TTC549 (cell line): ENCODE data around the gene INMT.

Experiments used
- FAIRE-seq: peaks from 2 replicates; lab custom pipeline; 2012; peaks lifted over from hg19 to GRCh38; lab: Jason Lieb, UNC

Gene INMT

GRCh38 chr7:30788640-30789333 is 36.9 kb downstream of the INMT start:
- FAIRE-seq: no peak

DNA sequence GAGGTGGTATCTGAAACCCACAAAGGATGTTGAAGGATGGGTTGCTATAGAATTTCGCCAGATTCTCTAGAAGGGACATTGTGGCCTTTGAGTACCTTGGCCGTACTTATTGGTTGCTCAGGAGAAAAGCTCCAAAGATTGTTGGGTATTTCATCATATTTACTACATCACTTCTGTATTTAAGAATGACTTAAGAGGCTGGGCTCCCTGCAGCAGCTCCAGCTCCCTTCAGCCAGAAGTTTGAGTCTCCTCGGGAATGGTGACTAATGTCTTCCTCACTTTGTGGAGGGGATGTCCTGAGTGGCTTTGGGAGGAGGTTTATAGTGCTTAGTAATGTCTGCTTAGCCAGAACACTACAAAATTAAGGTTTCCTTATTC is 37.4 kb downstream of the INMT start:
- FAIRE-seq: no peak

DNA sequence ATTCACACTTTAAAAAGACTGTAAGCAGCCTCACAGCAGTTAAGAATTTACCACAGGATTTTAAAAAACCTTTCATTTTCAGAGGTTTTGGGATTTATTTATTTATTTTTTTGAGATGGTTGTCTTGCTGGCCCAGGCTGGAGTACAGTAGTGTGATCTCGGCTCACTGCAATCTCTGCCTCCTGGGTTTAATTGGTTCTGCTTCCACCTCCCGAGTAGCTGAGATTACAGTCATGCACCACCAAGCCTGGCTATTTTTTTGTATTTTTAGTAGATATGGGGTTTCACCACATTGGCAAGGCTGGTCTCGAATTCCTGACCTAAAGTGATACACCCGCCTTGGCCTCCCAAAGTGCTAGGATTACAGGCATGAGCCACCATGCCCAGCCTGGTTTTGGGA is 38.4 kb downstream of the INMT start:
- no peak for FAIRE-seq

DNA sequence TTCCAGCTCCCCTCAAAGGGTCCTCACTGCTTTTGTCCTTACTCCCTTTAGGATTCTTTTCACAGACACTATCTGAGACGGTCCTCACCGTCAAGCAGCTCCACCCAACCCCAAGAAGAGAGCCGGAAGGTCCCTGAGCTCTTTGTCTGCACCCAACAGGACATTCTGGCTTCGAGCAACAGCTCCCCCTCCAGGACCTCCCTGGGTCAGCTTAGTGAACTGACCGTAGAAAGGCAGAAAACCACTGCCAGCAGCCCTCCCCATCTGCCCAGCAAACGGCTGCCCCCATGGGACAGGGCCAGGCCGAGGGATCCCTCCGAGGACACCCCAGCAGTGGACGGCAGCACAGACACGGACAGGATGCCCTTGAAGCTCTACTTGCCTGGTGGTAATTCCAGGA is 39.2 kb downstream of the INMT start:
- no peak for FAIRE-seq

GRCh38 chr7:30795161-30795948 is 43.4 kb downstream of the INMT start:
- no peak for FAIRE-seq

DNA sequence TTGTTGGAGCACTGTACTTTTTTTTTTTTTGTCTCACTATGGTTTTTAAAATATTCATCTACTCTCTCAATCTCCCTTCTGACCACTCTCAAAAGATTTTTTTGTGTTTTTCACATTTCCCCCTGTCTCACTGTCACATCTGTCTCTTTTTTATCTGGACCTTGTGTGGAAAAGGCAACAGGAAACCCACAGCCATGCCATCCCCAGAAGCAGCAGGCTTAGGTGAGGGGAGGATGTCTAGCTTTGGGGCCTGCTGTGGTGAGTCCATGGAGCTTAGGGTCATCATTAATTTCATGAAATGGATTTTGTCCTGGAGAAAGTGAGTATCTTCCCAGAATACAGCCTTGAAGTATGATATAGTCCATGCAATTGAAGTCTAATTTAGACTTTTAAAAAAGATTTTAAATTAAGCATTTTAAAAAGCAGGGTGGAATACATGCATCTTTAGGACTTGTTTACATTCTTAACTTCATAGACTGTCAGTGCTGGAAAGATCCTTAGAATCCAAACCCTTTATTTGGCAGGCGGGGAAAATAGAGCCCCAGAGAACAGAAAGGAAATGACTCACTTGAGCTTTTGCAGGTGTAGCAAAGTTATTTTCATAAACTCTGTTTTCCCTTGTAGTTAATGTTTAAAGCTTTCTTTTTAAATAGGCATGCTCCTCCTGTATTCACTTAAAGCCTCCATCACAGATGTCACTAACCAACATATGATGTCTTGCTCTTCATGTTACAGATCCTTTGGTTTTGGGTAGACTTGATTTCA is 44.4 kb downstream of the INMT start:
- no peak for FAIRE-seq

GRCh38 chr7:30797176-30798040 is 45.5 kb downstream of the INMT start:
- no peak for FAIRE-seq

GRCh38 chr7:30799206-30799975 is 47.5 kb downstream of the INMT start:
- FAIRE-seq: no peak

GRCh38 chr7:30799976-30800661 is 48.2 kb downstream of the INMT start:
- no peak for FAIRE-seq

DNA sequence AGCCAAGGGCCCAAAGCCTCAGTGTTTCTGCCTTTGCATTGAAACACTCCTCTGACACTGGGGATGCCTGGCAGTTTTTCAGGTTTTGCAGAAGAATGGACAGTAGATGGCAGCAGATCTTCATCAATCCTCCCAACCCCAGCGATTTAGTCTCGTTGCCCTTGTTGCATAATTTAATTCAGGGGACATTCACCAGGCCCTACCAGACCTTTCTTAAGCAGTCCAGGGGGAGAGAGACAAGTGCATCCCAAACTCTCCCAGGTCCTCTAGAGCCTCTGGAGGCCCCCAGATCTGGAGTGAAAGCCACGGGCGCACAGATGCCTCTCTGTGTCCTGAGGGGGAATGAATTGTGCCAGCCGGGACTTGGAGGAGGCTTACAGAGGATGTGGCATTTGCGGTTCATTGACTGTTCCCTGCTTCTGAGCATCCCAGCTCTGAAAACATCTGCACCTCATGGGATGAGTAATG is 48.9 kb downstream of the INMT start:
- FAIRE-seq: peak; percentile 29

DNA sequence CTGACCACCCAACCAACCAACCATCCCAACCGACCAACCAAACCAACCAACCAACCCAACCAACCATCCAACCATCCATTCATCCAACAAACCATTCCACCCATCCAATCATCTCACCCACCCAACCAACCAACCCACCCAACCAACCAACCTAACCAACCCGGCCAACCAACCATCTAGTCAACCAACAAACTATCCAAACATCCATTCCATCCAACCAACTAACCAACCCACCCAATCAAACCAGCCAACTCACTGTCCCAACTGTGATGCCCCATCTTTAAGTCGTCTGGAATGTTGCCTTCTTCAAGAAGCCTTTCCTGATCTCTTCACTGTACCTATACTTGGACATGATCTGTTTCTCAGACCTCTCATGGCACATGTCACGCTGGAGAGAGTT is 50.9 kb downstream of the INMT start:
- FAIRE-seq: no peak

DNA sequence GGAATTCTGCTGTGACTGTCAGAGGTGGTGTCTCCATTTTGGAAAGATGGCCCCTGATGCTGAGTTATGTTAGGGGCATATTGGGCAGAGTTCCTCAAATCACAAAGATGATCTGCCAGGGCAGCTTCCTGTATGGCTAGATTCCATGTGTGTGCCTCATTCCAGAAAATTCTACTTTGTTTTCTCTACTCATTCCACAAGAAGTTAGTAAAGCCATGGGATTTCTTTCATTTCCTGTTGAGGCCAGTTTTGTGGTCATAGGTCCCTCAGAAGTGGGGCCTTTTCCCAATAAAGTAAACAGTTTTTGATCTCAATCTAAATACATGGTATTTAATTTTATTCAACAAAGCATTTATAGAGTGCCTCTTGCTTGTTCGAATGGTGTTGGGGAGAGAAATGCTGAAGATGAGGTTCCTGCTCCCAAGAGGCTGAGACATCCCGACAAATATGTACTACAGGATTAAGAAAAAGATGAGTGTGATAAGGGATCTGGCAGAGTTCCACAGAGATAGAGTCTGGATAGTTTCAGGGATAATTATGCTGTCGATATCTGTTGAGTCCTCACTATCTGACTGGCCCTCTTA is 52.2 kb downstream of the INMT start:
- no peak for FAIRE-seq

DNA sequence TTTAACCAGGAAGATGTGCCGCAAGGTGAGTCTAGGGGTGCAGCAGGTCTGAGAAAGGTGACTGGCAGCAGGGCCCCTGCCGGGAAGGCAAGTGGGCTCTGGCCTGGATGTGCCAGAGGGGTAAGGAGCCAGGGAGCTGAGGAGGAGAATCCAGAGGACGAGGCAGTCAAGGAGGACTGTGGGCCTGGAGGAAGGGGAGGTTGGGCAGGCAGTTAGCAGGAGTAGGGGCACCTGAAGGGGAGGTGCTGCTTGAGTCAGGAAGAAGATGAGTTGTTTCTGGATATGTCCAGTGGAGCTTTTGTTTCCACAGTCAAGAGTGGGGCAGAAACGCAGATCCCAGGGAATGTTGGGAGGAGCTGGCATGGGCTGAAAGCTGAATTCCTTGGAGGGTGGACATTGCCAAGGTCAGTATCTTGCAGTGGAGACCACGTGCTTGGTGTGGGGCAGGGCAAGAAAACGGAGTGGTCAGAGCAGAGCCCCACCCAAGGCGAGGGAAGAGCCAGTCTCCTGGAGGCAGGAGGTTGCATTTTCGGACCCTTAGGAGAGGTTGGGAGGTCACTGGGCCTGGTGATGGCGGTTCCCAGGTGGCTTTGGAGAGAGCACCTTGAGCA is 53.3 kb downstream of the INMT start:
- no peak for FAIRE-seq

DNA sequence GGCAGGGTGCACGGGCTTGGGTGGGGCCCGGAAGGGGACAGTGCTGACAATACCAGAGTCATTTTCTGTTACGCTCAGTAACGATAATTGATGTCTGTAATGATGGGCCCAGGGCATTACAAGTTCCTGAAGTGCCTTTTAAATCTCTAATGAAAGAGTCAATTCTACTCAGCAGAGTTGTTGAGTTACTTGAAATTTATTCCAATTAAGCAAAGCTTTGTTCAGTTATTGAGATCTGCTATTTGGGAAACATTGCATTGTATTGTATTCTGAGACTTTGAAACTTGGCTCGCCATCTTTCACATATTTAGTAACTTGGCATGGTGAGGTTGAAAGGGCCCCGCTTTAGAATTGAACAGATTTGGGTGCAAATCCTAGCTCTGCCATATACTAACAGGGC is 54.0 kb downstream of the INMT start:
- no peak for FAIRE-seq
